Measurements from ENCODE around the gene TNIK.

DNA sequence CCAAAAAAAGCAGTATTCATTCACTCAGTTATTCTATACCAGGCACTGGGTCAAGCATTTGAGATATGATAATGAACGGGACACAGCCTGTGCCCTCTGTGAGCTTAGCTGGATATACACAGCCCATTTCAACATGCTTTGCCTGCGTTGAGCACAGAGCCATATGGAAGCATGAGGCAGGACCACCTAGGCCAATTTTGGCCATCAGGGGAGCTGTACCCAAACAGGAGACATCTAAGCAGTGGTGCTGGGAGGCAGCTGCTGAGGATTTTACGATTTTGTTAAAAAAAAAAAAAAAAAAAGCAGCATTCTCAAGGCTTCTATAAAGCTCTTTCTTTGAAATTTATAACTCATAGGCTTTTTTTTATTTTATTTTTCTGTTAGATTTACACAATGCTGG is 346.5 kb downstream of the TNIK start:
- no peak for TF ChIP-seq CTCF (IDR thresholded peaks at IDR 0.05)
- TF ChIP-seq POLR2A (IDR thresholded peaks at IDR 0.05), result no peak
- TF ChIP-seq POLR2AphosphoS5 (IDR thresholded peaks at IDR 0.05), result no peak

Data from gastroesophageal sphincter (tissue), 3 donors.